ENCODE results near the gene WNT1.

Gene WNT1

GRCh38 chr12:48960834-48961233, 17.3 kb upstream of the WNT1 start:
- DNase-seq (ENCODE audit: low read depth in 2 of 3, low spot score in 2 of 3) = no peak

GRCh38 chr12:48961331-48961730, 16.8 kb upstream of the WNT1 start:
- DNase-seq (ENCODE audit: low read depth in 2 of 3, low spot score in 2 of 3) = no peak

- no peak for DNase-seq (ENCODE audit: low read depth in 2 of 3, low spot score in 2 of 3)
These were observed 16.3 kb upstream of the WNT1 start for GRCh38 chr12:48961801-48962200.

- no peak for DNase-seq (ENCODE audit: low read depth in 2 of 3, low spot score in 2 of 3)
These were observed 12.8 kb upstream of the WNT1 start for GRCh38 chr12:48965298-48965838.

- no peak for DNase-seq (ENCODE audit: low read depth in 2 of 3, low spot score in 2 of 3)
These were observed 11.8 kb upstream of the WNT1 start for GRCh38 chr12:48966177-48966895.

- DNase-seq (ENCODE audit: low read depth in 2 of 3, low spot score in 2 of 3) = no peak
These were observed 10.1 kb upstream of the WNT1 start for GRCh38 chr12:48967991-48968390.

GRCh38 chr12:48968467-48968866, 9.7 kb upstream of the WNT1 start:
- no peak for DNase-seq (ENCODE audit: low read depth in 2 of 3, low spot score in 2 of 3)

- no peak for DNase-seq (ENCODE audit: low read depth in 2 of 3, low spot score in 2 of 3)
These were observed 8.9 kb upstream of the WNT1 start for GRCh38 chr12:48969160-48969771.

- DNase-seq (ENCODE audit: low read depth in 2 of 3, low spot score in 2 of 3) = no peak
These were observed 8.1 kb upstream of the WNT1 start for GRCh38 chr12:48969833-48970701.

GRCh38 chr12:48970702-48971334, 7.3 kb upstream of the WNT1 start:
- no peak for DNase-seq (ENCODE audit: low read depth in 2 of 3, low spot score in 2 of 3)

GRCh38 chr12:48972213-48972951, 5.7 kb upstream of the WNT1 start:
- DNase-seq (ENCODE audit: low read depth in 2 of 3, low spot score in 2 of 3) = peak in 1 of 3 experiments; percentile 71

GRCh38 chr12:48972952-48973483, 5.1 kb upstream of the WNT1 start:
- no peak for DNase-seq (ENCODE audit: low read depth in 2 of 3, low spot score in 2 of 3)

- no peak for DNase-seq (ENCODE audit: low read depth in 2 of 3, low spot score in 2 of 3)
These were observed 4.6 kb upstream of the WNT1 start for GRCh38 chr12:48973531-48973930.

GRCh38 chr12:48973941-48974673, 4.0 kb upstream of the WNT1 start:
- no peak for DNase-seq (ENCODE audit: low read depth in 2 of 3, low spot score in 2 of 3)

GRCh38 chr12:48977290-48978281, 536 bp upstream of the WNT1 start:
- peak in 2 of 3 experiments; percentile 77 to 79 for DNase-seq (ENCODE audit: low read depth in 2 of 3, low spot score in 2 of 3)

- no peak for DNase-seq (ENCODE audit: low read depth in 2 of 3, low spot score in 2 of 3)
These were observed 849 bp downstream of the WNT1 start for GRCh38 chr12:48978741-48979601.

GRCh38 chr12:48979602-48980388, 1.7 kb downstream of the WNT1 start:
- no peak for DNase-seq (ENCODE audit: low read depth in 2 of 3, low spot score in 2 of 3)
